ENCODE measurements around the gene RNLS. TPM values are rescaled to one million over a fixed set of nuclear protein-coding genes. Genes with fewer than 3 reads are reported as not detected.

The RNLS gene
- total RNA-seq, 4 donors from 2014 or later = 8.7 to 19.7 (median 12.9) TPM

GRCh38 chr10:88421590-88421989 is 161.5 kb downstream of the RNLS start:
- TF ChIP-seq CTCF (IDR thresholded peaks at IDR 0.05) = no peak
- TF ChIP-seq POLR2A (IDR thresholded peaks at IDR 0.05) = no peak
- H3K27me3 ChIP-seq = no peaks in the 10 kb centered on the region
- intact Hi-C loops (cut with DNase I; ENCODE audit: low total_unique reads) = no loop called here
- no peaks in the 10 kb centered on the region for H3K4me1 ChIP-seq
- H3K4me3 ChIP-seq = no peak overlapping the region
- no peaks in the 10 kb centered on the region for H3K9me3 ChIP-seq
- no peak overlapping the region for H3K27ac ChIP-seq
- no peaks in the 10 kb centered on the region for H3K36me3 ChIP-seq
- no peak for DNase-seq

- no peak for TF ChIP-seq CTCF (IDR thresholded peaks at IDR 0.05)
- no peak for TF ChIP-seq POLR2A (IDR thresholded peaks at IDR 0.05)
- no peak for DNase-seq
- Histone ChIP-seq H3K27me3 (no peaks in the 10 kb centered on the region), H3K9me3 (no peaks in the 10 kb centered on the region), H3K4me3 (no peak overlapping the region), H3K36me3 (no peaks in the 10 kb centered on the region), H3K4me1 (no peaks in the 10 kb centered on the region), H3K27ac (no peak overlapping the region)
- intact Hi-C loops (cut with DNase I; ENCODE audit: low total_unique reads) = no loop called here
These were observed 164.2 kb downstream of the RNLS start for GRCh38 chr10:88418871-88419270.

GRCh38 chr10:88417387-88418030 is 165.6 kb downstream of the RNLS start:
- Histone ChIP-seq H3K27me3 (no peaks in the 10 kb centered on the region), H3K4me3 (no peak overlapping the region), H3K27ac (no peak overlapping the region), H3K4me1 (no peaks in the 10 kb centered on the region), H3K36me3 (no peaks in the 10 kb centered on the region), H3K9me3 (no peaks in the 10 kb centered on the region)
- TF ChIP-seq POLR2A (IDR thresholded peaks at IDR 0.05) = no peak
- no peak for TF ChIP-seq CTCF (IDR thresholded peaks at IDR 0.05)
- no peak for DNase-seq
- intact Hi-C loops (cut with DNase I; ENCODE audit: low total_unique reads) = no loop called here

GRCh38 chr10:88416801-88417200 is 166.3 kb downstream of the RNLS start:
- DNase-seq = no peak
- intact Hi-C loops (cut with DNase I; ENCODE audit: low total_unique reads) = no loop called here
- no peaks in the 10 kb centered on the region for H3K4me1 ChIP-seq
- no peaks in the 10 kb centered on the region for H3K9me3 ChIP-seq
- H3K4me3 ChIP-seq = no peak overlapping the region
- no peaks in the 10 kb centered on the region for H3K36me3 ChIP-seq
- TF ChIP-seq CTCF (IDR thresholded peaks at IDR 0.05) = no peak
- no peak for TF ChIP-seq POLR2A (IDR thresholded peaks at IDR 0.05)
- H3K27me3 ChIP-seq = no peaks in the 10 kb centered on the region
- H3K27ac ChIP-seq = no peak overlapping the region

GRCh38 chr10:88415533-88416130 is 167.5 kb downstream of the RNLS start:
- no peak for DNase-seq
- no peaks in the 10 kb centered on the region for H3K4me1 ChIP-seq
- intact Hi-C loops (cut with DNase I; ENCODE audit: low total_unique reads) = no loop called here
- H3K36me3 ChIP-seq = no peaks in the 10 kb centered on the region
- no peak overlapping the region for H3K27ac ChIP-seq
- no peak overlapping the region for H3K4me3 ChIP-seq
- H3K27me3 ChIP-seq = no peaks in the 10 kb centered on the region
- no peak for TF ChIP-seq CTCF (IDR thresholded peaks at IDR 0.05)
- TF ChIP-seq POLR2A (IDR thresholded peaks at IDR 0.05) = no peak
- H3K9me3 ChIP-seq = no peaks in the 10 kb centered on the region
